Fibroblast of pulmonary artery (primary cell): Measurements from ENCODE around the gene NRXN3.

Experiments used
- DNase-seq: peaks from one replicate; pipeline ENCODE4 v3.0.0-alpha.2; 2010; ENCODE audit warnings: low read depth
- H3K4me3 ChIP-seq: replicated peaks from 2 replicates; pipeline ENCODE4 v1.5.1; 2011; ENCODE audit warnings: low read depth, mild to moderate bottlenecking, control low read depth, low read length, moderate library complexity
- CTCF ChIP-seq: IDR thresholded peaks from 2 replicates; pipeline ENCODE4 v1.5.1; 2011; ENCODE audit warnings: mild to moderate bottlenecking, control low read depth, low read length, inconsistent platforms; ENCODE audit errors: missing control alignments

Gene NRXN3

GRCh38 chr14:79405512-79405910, 1235.3 kb downstream of the NRXN3 start:
- TF ChIP-seq CTCF, result no peak
- DNase-seq, result no peak
- no peak overlapping the region for H3K4me3 ChIP-seq

- no peak overlapping the region for H3K4me3 ChIP-seq
- DNase-seq, result no peak
- TF ChIP-seq CTCF, result no peak
These were observed 1237.4 kb downstream of the NRXN3 start for GRCh38 chr14:79407572-79407971.

GRCh38 chr14:79408696-79409095, 1238.5 kb downstream of the NRXN3 start:
- TF ChIP-seq CTCF, result peak; percentile 22
- H3K4me3 ChIP-seq, result no peak overlapping the region
- no peak for DNase-seq

GRCh38 chr14:79411403-79412174, 1241.4 kb downstream of the NRXN3 start:
- DNase-seq, result no peak
- H3K4me3 ChIP-seq, result no peak overlapping the region
- no peak for TF ChIP-seq CTCF

- TF ChIP-seq CTCF, result no peak
- H3K4me3 ChIP-seq, result no peak overlapping the region
- DNase-seq, result no peak
These were observed 1242.6 kb downstream of the NRXN3 start for GRCh38 chr14:79412822-79413221.

GRCh38 chr14:79413734-79414428, 1243.7 kb downstream of the NRXN3 start:
- no peak for TF ChIP-seq CTCF
- DNase-seq, result no peak
- no peak overlapping the region for H3K4me3 ChIP-seq

GRCh38 chr14:79415726-79416125, 1245.6 kb downstream of the NRXN3 start:
- no peak overlapping the region for H3K4me3 ChIP-seq
- no peak for DNase-seq
- TF ChIP-seq CTCF, result no peak
